GM12878 (cell line): Measurements from ENCODE around the gene ATP2A1.

Source experiments
- EZH2 ChIP-seq: IDR thresholded peaks from 2 replicates; pipeline ENCODE4 v1.6.1; 2012; ENCODE audit warnings: low read depth, mild to moderate bottlenecking, control low read depth, inconsistent platforms, low read length, borderline replicate concordance; ENCODE audit not compliant: control insufficient read depth
- GABPA ChIP-seq: IDR thresholded peaks from 2 replicates; pipeline ENCODE4 v1.6.1; 2014; ENCODE audit warnings: antibody characterized with exemption, low read depth, mild to moderate bottlenecking, inconsistent platforms
- POLR2AphosphoS5 ChIP-seq: IDR thresholded peaks from 2 replicates; pipeline ENCODE4 v1.6.1; 2011; ENCODE audit warnings: mild to moderate bottlenecking, low read length, inconsistent platforms
- RFX5 ChIP-seq: IDR thresholded peaks from 2 replicates; pipeline ENCODE4 v1.6.1; 2011; ENCODE audit warnings: low read depth, low read length, improper control_type of control experiment
- SIN3A ChIP-seq: IDR thresholded peaks from 2 replicates; pipeline ENCODE4 v1.6.1; 2012; ENCODE audit warnings: low read depth, low read length, improper control_type of control experiment
- USF2 ChIP-seq: IDR thresholded peaks from 2 replicates; pipeline ENCODE4 v1.6.1; 2011; ENCODE audit warnings: low read depth, low read length, improper control_type of control experiment, borderline replicate concordance
- TF ChIP-seq, protein P1 (sequence below), 3 experiments: IDR thresholded peaks in 2 of 3; conservative IDR thresholded peaks in 1 of 3; 2 replicates each; pipeline ENCODE4 v1.5.1; 2011; ENCODE audit warnings: low read depth in 3 of 3, low read length in 3 of 3, mild to moderate bottlenecking in 3 of 3, control low read depth in 2 of 3, moderate library complexity in 2 of 3, inconsistent platforms in 1 of 3, mixed read lengths in 1 of 3; ENCODE audit not compliant: control insufficient read depth in 2 of 3, insufficient read depth in 1 of 3; ENCODE audit errors: extremely low read depth in 1 of 3

GRCh38 chr16:28905800-28906372 is 27.6 kb downstream of the ATP2A1 start:
- TF ChIP-seq GABPA (no peak), RFX5 (no peak), USF2 (no peak), SIN3A (no peak), POLR2AphosphoS5 (no peak), EZH2 (no peak)
- TF ChIP-seq, protein P1, sequence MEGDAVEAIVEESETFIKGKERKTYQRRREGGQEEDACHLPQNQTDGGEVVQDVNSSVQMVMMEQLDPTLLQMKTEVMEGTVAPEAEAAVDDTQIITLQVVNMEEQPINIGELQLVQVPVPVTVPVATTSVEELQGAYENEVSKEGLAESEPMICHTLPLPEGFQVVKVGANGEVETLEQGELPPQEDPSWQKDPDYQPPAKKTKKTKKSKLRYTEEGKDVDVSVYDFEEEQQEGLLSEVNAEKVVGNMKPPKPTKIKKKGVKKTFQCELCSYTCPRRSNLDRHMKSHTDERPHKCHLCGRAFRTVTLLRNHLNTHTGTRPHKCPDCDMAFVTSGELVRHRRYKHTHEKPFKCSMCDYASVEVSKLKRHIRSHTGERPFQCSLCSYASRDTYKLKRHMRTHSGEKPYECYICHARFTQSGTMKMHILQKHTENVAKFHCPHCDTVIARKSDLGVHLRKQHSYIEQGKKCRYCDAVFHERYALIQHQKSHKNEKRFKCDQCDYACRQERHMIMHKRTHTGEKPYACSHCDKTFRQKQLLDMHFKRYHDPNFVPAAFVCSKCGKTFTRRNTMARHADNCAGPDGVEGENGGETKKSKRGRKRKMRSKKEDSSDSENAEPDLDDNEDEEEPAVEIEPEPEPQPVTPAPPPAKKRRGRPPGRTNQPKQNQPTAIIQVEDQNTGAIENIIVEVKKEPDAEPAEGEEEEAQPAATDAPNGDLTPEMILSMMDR (IDR thresholded peaks at IDR 0.05 in 2 of 3, conservative IDR thresholded peaks at IDR 0.05 in 1 of 3; ENCODE audit: control insufficient read depth in 2 of 3, extremely low read depth in 1 of 3, insufficient read depth in 1 of 3, low read depth in 3 of 3, low read length in 3 of 3), result no peak
